BJ (cell line): Measurements from ENCODE around the gene TANC1. TPM values are rescaled to one million over a fixed set of nuclear protein-coding genes. Genes with fewer than 3 reads are reported as not detected.

Experiments
- CTCF ChIA-PET: fragments of 350-600 bp; formaldehyde crosslinking; extraction: SDS; loops from one replicate; lab custom pipeline; 2021; ENCODE audit warnings: antibody characterized with exemption, inconsistent platforms; lab: Yijun Ruan, JAX
- POLR2A ChIA-PET: fragments of 300-600 bp; sonication (Branson Sonifier 250); formaldehyde crosslinking; extraction: SDS; loops from one replicate; lab custom pipeline; 2021; ENCODE audit warnings: antibody characterized with exemption; lab: Charles Lee
- DNase-seq: peaks from one replicate; pipeline ENCODE4 v3.0.0-alpha.2; 2011; ENCODE audit warnings: low read depth
- H3K27me3 ChIP-seq: 2 replicates; pipeline ENCODE4 v1.6.0; 2011; ENCODE audit warnings: low read length; ENCODE audit not compliant: control insufficient read depth, insufficient read depth
- H3K36me3 ChIP-seq: 2 replicates; pipeline ENCODE4 v1.5.1; 2011; ENCODE audit warnings: low read length; ENCODE audit not compliant: control insufficient read depth, insufficient read depth
- H3K4me3 ChIP-seq: 2 replicates; pipeline ENCODE4 v1.5.1; 2011; ENCODE audit warnings: low read depth, mild to moderate bottlenecking, control low read depth, low read length
- CTCF ChIP-seq: IDR thresholded peaks from 2 replicates; pipeline ENCODE4 v1.5.1; 2011; ENCODE audit warnings: low read depth, mild to moderate bottlenecking, control low read depth, inconsistent platforms, low read length, moderate library complexity; ENCODE audit not compliant: insufficient read depth
- polyA plus RNA-seq: library from polyadenylated mRNA; depleted of rRNA; stranded (reverse); fragments of >200 nt; gene quantifications from 2 replicates; pipeline ENCODE4 v1.2.3, GENCODE V29; 2011

The TANC1 gene
- polyA plus RNA-seq, 1 experiment, result 22.0 TPM

- CTCF ChIA-PET, result interaction anchor here (0.7 to 1.8 kb wide), 6 partner anchors 9 to 232 kb away, joined by 3 to 6 read pairs (median 3); no protein-coding TSS in a partner anchor
- POLR2A ChIA-PET, result no interaction called here
- no peak for DNase-seq
These were observed 165.4 kb downstream of the TANC1 start for GRCh38 chr2:159133797-159134196.

GRCh38 chr2:159134979-159135378 lies 166.5 kb downstream of the TANC1 start:
- no peaks in the 10 kb centered on the region for H3K27me3 ChIP-seq
- no peak overlapping the region for H3K4me3 ChIP-seq
- ChIA-PET CTCF (interaction anchor here (0.8 to 1.1 kb wide), 2 partner anchors 8 to 10 kb away, joined by 3 read pairs; no protein-coding TSS in a partner anchor), POLR2A (interaction anchor here (0.8 to 1.3 kb wide), 2 partner anchors 9 to 181 kb away, joined by 4 read pairs; no protein-coding TSS in a partner anchor)
- H3K36me3 ChIP-seq, result no peaks in the 10 kb centered on the region
- no peak for TF ChIP-seq CTCF
- no peak for DNase-seq

More at GRCh38 chr2:159133797-159134196, 165.4 kb downstream of the TANC1 start:
- H3K27me3 ChIP-seq, result no peaks in the 10 kb centered on the region
- no peak overlapping the region for H3K4me3 ChIP-seq
- peak; percentile 25; the same call in 1 of the 2 replicates for TF ChIP-seq CTCF
- H3K36me3 ChIP-seq, result no peaks in the 10 kb centered on the region

- H3K36me3 ChIP-seq, result no peaks in the 10 kb centered on the region
- no peak for DNase-seq
- no peaks in the 10 kb centered on the region for H3K27me3 ChIP-seq
- no peak for TF ChIP-seq CTCF
- CTCF ChIA-PET, result no interaction called here
- POLR2A ChIA-PET, result interaction anchor here (0.6 kb wide), 1 partner anchor 40 kb away, joined by 8 read pairs; no protein-coding TSS in a partner anchor
- H3K4me3 ChIP-seq, result no peak overlapping the region
These were observed 168.0 kb downstream of the TANC1 start for GRCh38 chr2:159136391-159136790.

GRCh38 chr2:159137511-159138241 lies 169.2 kb downstream of the TANC1 start:
- ChIA-PET POLR2A (no interaction called here), CTCF (interaction anchor here (0.8 kb wide), 1 partner anchor 19 kb away, joined by 4 read pairs; no protein-coding TSS in a partner anchor)

More at GRCh38 chr2:159137511-159138241, 169.2 kb downstream of the TANC1 start:
- H3K4me3 ChIP-seq, result no peak overlapping the region
- H3K36me3 ChIP-seq, result no peaks in the 10 kb centered on the region
- no peak for TF ChIP-seq CTCF
- DNase-seq, result no peak
- no peaks in the 10 kb centered on the region for H3K27me3 ChIP-seq
